ENCODE data around the gene RAB17.
"Not testable (repeated sequence)": the region's sequence is repeated elsewhere in the genome, so short reads cannot be mapped to it uniquely, and the experiment has no call there.

RAB17 gene

DNA sequence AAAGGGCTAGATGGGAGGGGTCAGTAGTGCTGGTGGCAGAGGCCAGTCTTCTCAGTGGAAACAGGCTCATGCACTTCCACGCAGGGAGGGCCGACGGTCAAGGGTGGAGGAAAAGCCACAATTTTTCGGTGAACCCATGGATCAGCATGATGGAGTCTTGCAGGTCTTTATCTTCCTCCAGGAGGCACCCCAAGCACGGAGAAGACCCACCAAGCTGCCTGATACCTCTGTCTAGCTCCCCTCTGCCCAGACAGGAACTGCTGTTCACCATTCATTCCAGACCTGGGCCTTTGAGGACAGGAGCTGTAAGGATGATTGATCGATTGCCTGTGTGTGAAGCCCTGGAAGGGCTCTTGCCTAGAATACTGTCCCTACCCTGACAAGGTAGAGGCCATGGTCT is 34.0 kb upstream of the RAB17 start:
- DNase-seq (ENCODE audit: low spot score): no peak

DNA sequence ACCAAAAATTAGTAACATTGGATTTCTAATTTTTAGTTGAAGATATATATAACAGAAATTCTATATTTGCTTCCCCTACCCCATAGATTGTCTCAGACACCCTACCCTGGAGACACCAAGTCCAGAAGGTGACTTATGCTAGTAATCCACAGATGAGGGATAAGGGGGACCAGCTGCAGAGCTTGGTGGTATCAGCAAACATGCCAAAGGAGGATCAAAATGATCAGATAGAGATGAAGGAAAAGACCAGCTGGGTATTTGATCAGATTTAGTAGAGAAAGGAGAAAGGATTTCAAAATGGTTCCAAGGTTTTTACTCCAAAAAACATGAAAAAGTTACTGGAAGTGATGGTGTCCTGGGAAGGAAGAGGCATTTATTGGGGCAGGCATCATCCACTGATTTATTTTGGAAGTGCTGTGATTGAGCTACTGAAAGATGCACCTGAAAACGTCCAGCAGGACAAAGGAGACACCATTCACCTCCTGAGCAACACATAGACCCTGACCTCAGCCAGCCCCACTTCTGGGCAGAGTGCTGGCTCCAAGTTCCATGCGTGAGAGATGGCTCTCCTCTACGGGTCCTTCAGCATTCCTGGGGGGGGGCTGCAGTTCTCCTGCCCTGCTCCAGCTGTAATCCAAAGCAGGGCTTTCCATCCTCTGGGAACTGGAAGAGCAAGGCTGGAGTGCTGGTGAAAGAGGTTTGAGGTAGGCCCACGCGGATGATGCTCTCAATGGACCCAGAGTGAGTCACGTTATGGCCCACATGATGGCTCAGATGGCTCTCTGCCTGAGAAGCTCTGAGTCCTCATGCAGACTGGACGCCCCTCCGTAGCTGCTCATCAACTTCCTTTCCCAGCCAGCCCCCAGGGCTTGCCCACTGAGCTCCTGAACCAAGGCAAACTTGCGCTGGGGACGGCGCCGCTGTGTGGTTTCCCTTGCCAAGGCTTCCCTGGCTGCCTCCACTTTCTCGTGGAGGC is 33.2 kb upstream of the RAB17 start:
- DNase-seq (ENCODE audit: low spot score): no peak

DNA sequence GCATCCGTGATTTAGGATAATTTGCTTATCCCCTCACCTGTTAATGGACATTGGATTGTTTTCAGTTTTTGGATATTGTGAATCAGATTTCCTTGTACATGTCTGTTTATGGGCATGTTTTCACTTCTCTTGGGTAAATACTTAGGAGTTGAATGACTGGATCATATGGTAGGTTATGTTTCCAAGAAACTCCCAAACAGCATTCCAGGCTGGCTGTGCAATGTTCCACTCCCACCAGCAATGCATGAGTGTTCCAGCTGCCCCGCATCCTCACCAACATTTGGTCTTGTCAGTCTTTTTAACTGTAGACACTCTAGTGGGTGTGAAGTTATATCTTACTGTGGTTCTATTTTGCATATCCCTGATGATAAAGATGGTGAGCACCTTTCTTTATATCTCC is 27.9 kb upstream of the RAB17 start:
- DNase-seq (ENCODE audit: low spot score): no peak

DNA sequence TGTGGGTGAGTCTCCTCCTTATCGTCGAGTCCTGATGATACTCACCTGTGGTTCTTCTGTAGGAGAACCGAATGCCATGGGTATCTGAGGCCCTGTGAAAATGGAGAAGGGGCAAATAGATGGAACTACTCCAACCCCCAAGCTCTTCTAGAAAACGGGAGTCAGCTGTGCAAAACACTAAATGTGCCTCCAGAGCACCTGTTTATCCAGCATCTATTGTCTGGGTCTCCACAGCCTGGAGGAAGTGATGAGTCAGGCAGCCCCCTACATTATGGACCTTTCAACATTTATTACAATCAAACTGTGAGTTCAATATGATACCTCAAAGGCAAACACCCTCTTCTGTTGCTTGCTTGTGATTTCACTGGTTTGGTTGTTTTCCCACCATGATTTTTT is 27.1 kb upstream of the RAB17 start:
- DNase-seq (ENCODE audit: low spot score): no peak

DNA sequence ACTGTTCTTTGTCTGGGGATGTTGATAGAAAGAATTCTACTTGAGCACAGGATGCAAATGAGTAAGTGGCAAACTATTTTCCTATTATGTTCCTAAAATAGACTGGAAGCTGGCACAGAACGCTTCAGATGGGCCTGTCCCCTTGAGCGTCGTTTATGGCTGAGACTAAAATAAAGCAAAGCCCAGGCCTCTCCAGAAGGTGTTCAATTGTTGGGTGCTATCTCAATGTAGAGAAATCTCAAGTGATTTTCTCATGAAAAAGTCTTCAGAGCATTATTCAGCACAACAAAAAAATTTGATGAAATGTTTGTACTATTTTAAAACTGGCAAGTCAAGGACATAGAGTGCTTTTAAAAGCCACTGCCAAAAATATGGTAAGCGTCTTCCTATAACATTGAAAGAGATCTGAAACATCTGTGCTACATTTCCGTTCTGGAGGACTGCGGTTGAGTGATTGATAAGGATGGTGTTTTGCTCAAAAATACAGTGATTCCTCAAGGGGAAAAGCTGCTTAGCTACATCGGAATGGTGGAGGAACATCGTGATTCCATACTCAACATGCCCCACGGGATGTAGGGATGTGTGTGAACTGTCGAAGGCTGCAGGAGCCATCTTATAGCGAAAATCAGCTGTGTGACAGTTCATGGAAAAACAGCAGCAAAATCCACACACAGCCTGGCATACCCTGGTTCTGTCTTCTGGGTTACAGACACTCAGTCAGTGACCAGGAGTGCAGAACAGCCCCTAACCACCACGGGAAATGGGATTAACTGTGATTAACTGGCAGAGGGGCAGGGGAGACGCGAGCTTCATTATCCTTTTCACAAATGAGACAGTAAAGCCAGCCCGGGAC is 26.4 kb upstream of the RAB17 start:
- DNase-seq (ENCODE audit: low spot score): peak; percentile 20

DNA sequence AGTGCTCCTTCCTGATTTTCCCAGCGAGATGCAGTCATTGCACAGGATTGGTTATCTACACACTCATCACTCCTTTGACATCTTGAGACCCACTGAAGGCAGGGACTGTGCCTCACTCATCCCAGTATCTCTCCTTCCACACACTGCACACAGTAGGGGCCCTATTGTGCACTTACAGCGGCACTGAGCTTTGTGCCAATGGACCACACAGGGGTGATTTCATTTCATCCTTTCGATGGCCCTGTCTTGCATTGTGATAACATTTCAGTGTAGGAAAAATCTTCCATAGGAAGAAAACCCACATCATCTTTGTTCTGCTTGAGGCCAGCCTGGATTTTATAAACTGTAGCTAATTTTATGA is 25.8 kb upstream of the RAB17 start:
- no peak for DNase-seq (ENCODE audit: low spot score)

DNA sequence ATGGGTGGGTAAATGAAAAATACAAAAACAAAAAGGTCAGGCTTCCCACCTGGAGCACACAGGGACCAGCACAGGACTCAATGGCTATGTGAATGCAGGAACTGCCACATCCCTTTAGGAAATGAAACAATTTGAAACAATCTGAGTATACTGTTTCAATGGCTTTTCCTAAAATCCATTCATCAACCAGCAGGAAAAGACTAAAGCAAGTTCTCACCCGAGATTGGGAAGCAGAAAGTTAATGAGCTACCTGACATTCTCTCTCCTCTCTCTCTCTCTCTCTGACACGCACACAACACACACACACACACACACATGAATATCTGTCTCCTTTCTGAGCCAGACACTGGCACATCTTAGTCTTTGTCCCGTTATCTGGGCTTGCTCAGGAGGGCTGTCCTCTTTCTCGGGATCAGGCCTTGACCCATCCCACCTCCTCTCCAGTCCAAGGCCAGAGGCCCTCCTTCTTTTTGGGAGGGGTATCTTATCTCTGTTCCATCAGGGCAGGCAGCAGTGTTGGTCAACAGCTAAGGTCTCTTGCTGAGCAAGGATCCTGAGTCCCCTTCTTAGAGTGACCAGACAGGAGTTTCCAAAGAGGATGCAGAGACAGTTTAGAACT is 25.2 kb upstream of the RAB17 start:
- no peak for DNase-seq (ENCODE audit: low spot score)

DNA sequence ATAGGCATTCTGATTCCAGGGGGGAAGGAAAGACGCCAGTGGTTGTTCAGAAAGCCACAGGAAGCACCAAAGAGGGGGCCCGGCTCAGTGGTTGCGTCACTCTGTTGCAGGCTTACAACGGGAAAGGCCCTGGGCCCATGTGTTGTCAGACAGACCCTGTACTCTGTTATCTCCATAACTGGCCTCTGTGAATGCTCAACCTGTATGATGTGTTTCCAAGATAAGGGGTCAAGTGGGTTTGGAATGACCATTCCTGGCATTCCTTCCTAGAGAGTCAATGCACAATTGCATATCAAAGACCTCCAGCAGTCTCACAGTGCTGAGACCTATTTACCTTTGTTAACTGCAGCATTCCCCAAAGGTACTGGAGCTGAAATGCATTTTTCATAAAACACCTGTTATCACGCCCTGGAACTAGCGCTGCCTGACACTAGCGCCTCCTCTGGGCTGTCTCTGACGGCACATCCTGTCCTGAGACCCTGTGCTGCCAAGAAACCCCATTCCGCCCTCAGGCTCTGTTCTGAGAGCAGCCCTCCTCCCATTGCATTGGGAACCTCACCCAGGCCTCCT is 23.7 kb upstream of the RAB17 start:
- DNase-seq (ENCODE audit: low spot score): no peak

DNA sequence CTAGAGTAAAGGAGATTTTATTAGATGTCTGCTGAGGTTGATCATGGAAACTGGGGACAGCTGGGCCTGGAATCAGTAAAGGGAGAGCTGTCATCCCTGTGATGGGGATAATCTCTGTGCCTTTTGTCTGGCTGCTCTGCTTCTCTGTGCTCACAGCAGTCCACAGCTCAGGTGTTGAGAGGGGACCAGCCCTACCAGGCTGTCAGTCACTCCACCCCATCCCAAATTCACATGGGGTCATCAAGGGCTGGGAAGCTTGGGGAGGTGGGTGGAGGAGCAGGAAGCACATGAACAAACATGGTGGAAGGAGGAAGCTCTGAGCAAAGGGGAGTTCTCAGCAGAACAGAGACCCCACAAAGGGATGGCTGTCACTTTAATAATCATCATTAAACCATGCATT is 23.1 kb upstream of the RAB17 start:
- DNase-seq (ENCODE audit: low spot score): no peak

DNA sequence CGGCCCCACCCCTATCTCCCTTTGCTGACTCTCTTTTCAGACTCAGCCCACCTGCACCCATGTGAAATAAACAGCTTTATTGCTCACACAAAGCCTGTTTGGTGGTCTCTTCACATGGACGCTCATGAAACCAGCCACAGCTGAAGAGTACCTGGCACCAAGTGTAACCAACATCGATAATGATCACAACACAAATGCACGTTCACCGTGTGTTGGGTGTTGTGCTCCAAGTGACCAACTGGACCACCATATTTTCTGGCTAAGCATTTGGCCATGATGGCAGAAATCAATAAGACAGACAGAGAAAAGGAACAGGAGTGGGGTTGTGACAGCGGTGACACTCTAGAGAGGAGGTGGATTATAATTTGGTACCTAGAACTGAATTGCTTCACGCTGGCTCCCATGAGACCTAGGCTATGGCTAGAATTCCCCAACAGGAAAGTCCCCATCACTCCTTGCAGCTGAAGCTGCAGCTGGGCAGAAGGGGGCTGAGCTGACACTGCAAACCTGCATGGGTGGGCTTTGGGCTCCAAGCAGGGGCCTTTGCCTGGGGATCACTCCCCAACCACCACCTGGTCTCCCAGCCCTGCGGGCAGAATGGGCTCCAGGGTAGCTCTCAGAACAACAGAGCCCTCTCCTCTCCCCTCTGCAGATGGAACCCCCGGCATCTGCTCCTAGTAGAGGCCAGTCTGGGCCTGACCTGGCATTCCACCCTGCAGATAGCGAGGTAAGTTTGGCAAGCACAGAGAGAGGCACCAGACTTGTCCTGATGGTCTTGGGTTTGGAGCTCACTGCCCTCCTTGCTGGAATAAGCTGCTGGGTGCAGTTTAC is 22.2 kb upstream of the RAB17 start:
- no peak for DNase-seq (ENCODE audit: low spot score)

DNA sequence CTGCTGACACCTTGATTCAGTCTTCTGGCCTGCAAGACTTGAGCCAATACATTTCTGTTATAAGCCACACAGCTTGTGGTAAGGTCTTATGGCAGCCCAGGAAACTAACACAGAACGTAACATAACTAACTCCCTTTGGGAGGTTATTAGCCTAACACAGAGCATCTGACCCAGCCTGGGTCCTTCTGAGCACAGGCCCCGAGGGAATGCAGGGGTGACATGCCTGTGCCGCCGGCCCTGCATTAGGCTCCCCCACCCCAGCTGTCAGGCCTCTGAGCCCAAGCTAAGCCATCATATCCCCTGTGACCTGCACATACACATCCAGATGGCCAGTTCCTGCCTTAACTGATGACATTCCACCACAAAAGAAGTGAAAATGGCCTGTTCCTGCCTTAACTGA is 16.0 kb upstream of the RAB17 start:
- not testable (repeated sequence) for DNase-seq (ENCODE audit: low spot score)

DNA sequence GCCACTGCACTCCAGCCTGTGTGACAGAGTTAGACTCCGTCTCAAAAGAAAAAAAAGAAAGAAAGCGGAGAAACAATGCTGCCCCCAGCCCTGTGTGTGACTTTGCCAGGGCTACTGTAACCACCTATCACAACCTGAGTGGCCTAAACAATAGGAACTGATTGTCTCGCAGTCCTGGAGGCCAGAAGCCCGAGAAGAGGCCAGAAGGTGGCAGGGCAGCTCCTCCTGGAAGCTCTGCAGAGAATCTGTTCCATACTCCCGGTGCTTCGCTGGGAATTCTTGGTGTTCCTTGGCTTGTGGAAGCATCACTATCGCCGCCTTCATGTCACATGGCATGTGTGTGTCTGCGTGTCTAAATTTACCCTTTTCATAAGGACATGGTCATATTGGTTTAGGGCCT is 14.4 kb upstream of the RAB17 start:
- no peak for DNase-seq (ENCODE audit: low spot score)

DNA sequence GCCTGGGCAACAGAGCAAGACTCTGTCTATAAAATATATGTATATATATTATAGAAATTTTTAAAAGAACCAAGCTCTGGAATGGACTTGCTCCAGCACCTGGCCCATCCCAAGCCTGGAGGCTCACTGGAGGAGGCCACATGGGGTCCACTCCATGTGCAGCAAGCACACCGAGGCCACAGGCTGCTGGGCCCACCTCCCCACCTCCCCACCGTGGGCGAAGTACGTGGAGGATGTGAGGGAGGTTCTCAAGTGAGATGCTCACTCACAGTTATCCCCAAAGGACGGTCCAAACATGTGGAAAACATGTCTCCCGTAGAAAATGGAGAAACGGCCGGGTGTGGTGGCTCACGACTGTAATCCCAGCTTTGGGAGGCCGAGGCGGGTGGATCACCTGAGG is 13.9 kb upstream of the RAB17 start:
- no peak for DNase-seq (ENCODE audit: low spot score)

DNA sequence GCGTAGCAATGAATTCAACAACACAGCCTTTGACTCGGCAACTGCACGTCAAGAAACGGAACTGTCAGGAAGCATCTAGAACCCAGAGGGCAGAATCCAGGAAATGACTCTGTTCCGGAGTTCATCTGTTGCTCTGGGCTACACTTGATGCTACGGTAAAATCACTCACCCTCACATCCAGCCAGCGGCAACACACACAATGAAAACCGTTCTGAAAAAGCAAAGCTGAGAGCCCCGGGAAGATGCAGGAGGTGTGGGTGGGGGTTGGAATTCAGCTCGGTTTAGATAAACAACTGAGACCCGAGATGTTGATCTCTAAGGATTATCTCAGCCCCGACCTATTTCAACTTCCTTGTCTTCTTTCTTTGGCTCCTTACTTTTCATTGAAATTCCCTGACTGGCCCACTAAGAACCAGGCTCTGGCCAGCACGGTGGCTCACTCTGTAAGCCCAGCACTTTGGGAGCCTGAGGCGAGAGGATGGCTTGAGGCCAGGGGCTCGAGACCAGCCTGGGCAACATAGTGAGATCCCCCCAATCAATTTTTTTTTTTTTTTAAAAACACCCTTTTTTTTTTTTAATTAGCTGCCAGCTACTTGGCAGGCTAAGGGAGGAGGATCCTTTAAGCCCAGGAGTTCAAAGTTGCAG is 13.3 kb upstream of the RAB17 start:
- peak; percentile 78 for DNase-seq (ENCODE audit: low spot score)

DNA sequence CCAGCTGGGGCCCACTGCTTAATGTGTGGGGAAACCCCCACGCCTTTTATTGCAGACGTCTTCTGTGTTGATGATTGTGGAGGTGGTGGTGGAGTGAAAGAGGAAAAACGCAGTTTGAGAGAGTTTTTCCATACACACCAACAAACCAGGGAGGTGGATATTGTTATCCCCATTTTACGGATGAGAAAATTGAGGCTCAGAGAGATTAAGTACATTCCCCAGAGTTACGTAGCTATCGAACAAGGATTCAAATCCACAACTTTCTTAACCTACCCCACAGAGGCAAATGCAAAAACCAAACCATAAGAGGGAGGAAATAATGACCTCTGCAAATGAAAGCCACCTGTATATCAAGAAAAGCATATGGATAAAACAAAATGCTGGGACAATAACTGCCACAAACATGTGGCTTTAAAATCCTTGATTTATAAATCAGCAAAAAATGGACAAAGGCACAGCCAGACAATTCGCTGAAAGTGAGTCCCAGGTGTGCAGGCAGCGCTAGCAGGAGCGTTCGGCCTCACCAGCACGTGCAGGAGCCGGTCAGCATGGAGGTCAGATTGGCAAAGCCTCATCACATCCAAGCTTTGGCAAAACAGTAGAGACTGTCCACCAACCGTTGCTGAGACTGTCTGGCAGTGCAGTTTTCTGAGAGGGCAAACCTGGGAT is 12.6 kb upstream of the RAB17 start:
- no peak for DNase-seq (ENCODE audit: low spot score)

DNA sequence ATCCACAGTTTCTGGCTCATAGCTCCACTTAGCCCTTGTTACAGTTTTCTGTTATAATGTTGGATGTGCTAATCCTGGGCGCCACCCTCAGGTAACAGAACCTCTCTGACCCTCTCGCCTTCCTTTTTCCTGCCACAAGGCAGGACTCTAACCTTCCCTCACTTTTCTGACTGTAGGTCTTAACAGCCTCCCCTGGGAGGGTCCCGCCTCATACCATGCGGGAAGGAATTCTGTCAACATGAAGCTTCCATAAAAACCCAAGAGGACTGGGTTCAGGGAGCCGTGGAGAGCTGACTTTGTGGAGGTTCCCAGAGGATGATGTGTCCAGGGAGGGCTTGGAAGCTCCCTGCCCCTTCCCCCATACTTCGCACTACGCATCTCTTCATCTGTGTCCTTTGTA is 11.9 kb upstream of the RAB17 start:
- DNase-seq (ENCODE audit: low spot score): no peak

DNA sequence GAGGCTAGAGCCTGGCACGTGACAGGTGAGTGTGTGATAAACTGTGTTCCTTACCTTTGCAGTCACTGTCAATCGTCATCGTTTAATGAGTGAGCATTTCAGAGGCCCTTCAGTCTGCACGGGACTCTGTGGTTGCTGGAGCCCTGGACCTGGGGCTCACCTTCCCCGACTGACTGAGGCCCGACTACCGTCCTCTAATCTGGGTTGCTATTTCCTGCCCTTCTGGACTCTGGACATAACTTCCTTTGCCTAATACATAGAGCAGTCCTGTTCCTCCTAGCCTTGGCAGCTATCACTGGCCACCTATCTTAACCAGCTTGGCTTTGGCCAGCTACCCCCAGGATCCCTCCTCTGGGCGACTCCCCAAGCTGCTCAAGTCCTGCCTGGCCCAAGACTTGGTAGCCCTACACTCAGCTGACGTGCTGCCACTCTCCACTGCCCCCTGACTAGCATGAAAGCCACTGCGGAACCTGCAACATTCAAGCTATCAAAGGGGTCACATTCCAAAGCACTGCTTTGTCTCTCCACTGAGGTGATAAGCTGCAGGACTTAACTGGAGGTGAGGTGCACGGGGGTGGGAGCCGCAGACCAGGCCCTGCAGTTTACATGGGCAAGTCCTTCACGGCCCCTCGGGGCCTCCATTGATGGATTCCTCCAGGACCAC is 11.1 kb upstream of the RAB17 start:
- no peak for DNase-seq (ENCODE audit: low spot score)

DNA sequence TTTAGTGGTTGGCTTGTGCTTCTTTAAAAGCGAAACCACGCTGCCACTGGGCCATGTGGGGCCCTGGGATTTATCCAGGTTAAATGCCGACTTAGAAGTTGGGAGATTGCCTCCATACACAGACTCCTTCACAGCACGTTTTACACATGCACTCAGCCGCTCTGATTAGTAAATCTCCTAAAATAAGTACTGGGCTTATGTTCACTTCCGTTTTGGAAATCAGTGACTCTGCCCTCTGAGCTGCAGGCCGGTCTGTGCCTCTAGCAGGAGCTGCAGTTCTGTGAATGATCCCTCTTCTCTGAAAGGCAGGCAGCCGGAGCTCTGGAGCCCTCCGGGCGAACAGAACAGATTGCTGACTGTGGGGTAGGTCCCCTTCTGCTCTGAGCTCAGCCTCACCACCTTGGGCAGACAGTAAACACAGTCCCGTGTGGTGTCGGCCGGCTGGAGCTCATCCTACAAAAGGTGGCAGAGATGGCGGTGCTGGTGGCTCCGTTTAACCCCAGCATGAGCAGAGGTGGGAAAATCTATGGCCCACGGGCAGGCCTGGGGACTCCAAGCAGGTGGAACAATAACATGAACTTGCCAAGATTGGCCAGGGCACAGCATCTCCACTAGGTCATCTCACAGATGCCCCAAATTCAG is 9.8 kb upstream of the RAB17 start:
- no peak for DNase-seq (ENCODE audit: low spot score)

DNA sequence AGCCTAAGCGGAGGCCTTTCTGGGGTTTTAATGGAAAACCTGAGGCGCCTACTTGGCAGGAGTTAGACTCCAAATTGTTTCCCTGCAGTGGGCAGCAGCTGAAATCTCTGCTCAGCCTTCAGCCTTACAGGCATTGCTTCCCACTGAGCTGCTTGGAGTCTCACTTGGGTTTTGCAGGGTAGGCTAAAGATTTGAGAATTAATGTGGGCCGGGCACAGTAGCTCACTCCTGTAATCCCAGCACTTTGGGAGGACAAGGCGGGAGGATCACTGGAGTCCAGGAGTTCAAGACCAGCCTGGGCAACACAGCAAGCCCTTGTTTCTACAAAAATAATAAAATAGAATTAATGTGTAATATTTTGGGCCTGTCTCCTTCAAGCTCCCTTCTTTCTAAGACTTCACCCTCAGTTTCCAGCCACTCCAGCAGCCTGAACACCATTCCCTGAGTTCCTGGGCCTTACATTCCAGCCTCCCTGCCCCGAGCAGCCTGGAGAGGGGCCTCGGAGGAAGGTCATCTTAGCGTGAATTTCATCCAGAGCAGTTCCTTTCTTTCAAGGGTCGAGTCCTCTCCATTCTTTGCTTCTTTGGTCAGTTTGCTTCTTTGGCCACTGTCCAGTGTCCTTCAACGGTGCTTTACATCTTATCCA is 9.1 kb upstream of the RAB17 start:
- no peak for DNase-seq (ENCODE audit: low spot score)

Data from CD4-positive, alpha-beta T cell treated with Interleukin-6 at 100 ng/mL for 8 hours (primary cell).